ENCODE measurements around the gene VDAC1. TPM values are rescaled to one million over a fixed set of nuclear protein-coding genes. Genes with fewer than 3 reads are reported as not detected.

The VDAC1 gene
- total and polyA plus RNA-seq, 2 donors from 2014 or later = 148 to 285 TPM

- TF ChIP-seq, protein P1, sequence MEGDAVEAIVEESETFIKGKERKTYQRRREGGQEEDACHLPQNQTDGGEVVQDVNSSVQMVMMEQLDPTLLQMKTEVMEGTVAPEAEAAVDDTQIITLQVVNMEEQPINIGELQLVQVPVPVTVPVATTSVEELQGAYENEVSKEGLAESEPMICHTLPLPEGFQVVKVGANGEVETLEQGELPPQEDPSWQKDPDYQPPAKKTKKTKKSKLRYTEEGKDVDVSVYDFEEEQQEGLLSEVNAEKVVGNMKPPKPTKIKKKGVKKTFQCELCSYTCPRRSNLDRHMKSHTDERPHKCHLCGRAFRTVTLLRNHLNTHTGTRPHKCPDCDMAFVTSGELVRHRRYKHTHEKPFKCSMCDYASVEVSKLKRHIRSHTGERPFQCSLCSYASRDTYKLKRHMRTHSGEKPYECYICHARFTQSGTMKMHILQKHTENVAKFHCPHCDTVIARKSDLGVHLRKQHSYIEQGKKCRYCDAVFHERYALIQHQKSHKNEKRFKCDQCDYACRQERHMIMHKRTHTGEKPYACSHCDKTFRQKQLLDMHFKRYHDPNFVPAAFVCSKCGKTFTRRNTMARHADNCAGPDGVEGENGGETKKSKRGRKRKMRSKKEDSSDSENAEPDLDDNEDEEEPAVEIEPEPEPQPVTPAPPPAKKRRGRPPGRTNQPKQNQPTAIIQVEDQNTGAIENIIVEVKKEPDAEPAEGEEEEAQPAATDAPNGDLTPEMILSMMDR (IDR thresholded peaks at IDR 0.05; ENCODE audit: borderline replicate concordance, extremely low read depth, insufficient read depth) = no peak
- intact Hi-C loops (cut with DNase I) = no loop called here
Observed at GRCh38 chr5:133932441-133933168, 72.2 kb downstream of the VDAC1 start.

DNA sequence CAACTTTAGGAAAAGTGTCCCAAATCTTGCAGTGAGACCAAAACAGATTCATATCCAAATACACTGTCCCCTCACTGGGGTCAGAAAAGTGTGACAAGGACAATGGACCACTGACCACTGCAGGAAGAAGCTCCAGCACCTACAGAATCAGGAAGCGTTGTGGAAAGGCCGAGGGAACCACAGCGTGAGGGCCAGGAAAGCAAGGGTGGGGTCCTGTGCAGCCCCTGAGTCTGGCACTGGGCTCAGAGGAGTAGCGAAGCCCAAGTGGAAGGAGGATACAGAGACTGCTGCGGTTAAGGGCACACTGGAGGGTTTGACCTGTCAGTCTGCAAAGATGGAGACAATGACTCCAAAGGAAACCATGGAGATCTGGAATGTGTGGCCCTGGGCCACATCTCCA, 73.2 kb downstream of the VDAC1 start:
- FAIRE-seq (no peak), DNase-seq (no peak)
- Histone ChIP-seq H3K27ac (ENCODE audit: low read depth in 2 of 2, low read length in 2 of 2) (no peak overlapping the region), H3K9ac (ENCODE audit: low read length in 3 of 3) (no peak overlapping the region), H3K36me3 (ENCODE audit: control insufficient read depth in 2 of 3, insufficient read depth in 3 of 3, low read length in 3 of 3) (no peaks in the 10 kb centered on the region), H3K4me3 (ENCODE audit: low read length in 3 of 3) (no peak overlapping the region), H3K4me1 (ENCODE audit: control insufficient read depth in 2 of 3, insufficient read depth in 2 of 3, low read depth in 1 of 3, low read length in 3 of 3) (peaks cover 0 to 25% (median 14%) of the 10 kb centered on the region in 3 donors), H3K9me3 (ENCODE audit: control insufficient read depth in 2 of 3, insufficient read depth in 1 of 3, low read length in 3 of 3) (no peaks in the 10 kb centered on the region), H3K27me3 (ENCODE audit: control insufficient read depth, insufficient read depth, low read length) (no peaks in the 10 kb centered on the region)
- TF ChIP-seq, protein P1 (IDR thresholded peaks at IDR 0.05; ENCODE audit: borderline replicate concordance, extremely low read depth, insufficient read depth) = no peak
- intact Hi-C loops (cut with DNase I) = no loop called here

More at GRCh38 chr5:133932441-133933168, 72.2 kb downstream of the VDAC1 start:
- Histone ChIP-seq H3K4me1 (ENCODE audit: control insufficient read depth in 2 of 3, insufficient read depth in 2 of 3, low read depth in 1 of 3, low read length in 3 of 3) (peaks cover 0 to 21% (median 11%) of the 10 kb centered on the region in 3 donors), H3K9me3 (ENCODE audit: control insufficient read depth in 2 of 3, insufficient read depth in 1 of 3, low read length in 3 of 3) (no peaks in the 10 kb centered on the region), H3K36me3 (ENCODE audit: control insufficient read depth in 2 of 3, insufficient read depth in 3 of 3, low read length in 3 of 3) (no peaks in the 10 kb centered on the region), H3K27ac (ENCODE audit: low read depth in 2 of 2, low read length in 2 of 2) (no peak overlapping the region), H3K27me3 (ENCODE audit: control insufficient read depth, insufficient read depth, low read length) (no peaks in the 10 kb centered on the region), H3K4me3 (ENCODE audit: low read length in 3 of 3) (no peak overlapping the region), H3K9ac (ENCODE audit: low read length in 3 of 3) (no peak overlapping the region)
- DNase-seq (peak in 1 of 5 donors; percentile 39), FAIRE-seq (no peak)

DNA sequence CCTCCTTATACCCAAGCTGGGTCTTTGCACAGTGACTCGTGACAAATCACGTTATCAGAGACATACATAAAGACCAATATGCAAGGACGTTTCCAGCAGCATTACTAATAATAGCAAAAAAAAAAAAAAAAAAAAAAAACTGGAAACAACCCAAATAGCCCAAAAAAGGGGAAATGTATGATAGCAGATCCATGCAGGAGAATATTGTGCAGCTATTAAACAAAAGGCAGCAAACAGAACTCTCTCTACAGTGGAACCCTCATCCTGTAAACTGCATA, 74.0 kb downstream of the VDAC1 start:
- H3K4me3 ChIP-seq (ENCODE audit: low read length in 3 of 3) = no peak overlapping the region
- H3K9me3 ChIP-seq (ENCODE audit: control insufficient read depth in 2 of 3, insufficient read depth in 1 of 3, low read length in 3 of 3) = no peaks in the 10 kb centered on the region
- H3K27me3 ChIP-seq (ENCODE audit: control insufficient read depth, insufficient read depth, low read length) = no peaks in the 10 kb centered on the region
- no peak for DNase-seq
- no peak for FAIRE-seq
- no peak overlapping the region for H3K9ac ChIP-seq (ENCODE audit: low read length in 3 of 3)
- H3K36me3 ChIP-seq (ENCODE audit: control insufficient read depth in 2 of 3, insufficient read depth in 3 of 3, low read length in 3 of 3) = no peaks in the 10 kb centered on the region
- no peak overlapping the region for H3K27ac ChIP-seq (ENCODE audit: low read depth in 2 of 2, low read length in 2 of 2)
- intact Hi-C loops (cut with DNase I) = no loop called here
- peaks cover 0 to 29% (median 19%) of the 10 kb centered on the region in 3 donors for H3K4me1 ChIP-seq (ENCODE audit: control insufficient read depth in 2 of 3, insufficient read depth in 2 of 3, low read depth in 1 of 3, low read length in 3 of 3)
- TF ChIP-seq, protein P1 (IDR thresholded peaks at IDR 0.05; ENCODE audit: borderline replicate concordance, extremely low read depth, insufficient read depth) = no peak
